Astrocyte of the cerebellum (primary cell): Measurements from ENCODE around the gene SFSWAP.

Experiments
- DNase-seq: peaks from one replicate; pipeline ENCODE4 v3.0.0-alpha.2; 2011; ENCODE audit warnings: low read depth
- H3K4me3 ChIP-seq: 2 replicates; pipeline ENCODE4 v1.5.1; 2011; ENCODE audit warnings: mild to moderate bottlenecking, low read depth, low read length, moderate library complexity
- CTCF ChIP-seq: IDR thresholded peaks from 2 replicates; pipeline ENCODE4 v1.5.1; 2012; ENCODE audit warnings: low read length, low read depth, moderate library complexity, mild to moderate bottlenecking; ENCODE audit errors: missing control alignments
- in situ Hi-C: cut with HindIII; loops from 2 replicates; pipeline ENCODE4 v1.10.0; 2017; ENCODE audit warnings: low sequenced_read_pairs

The SFSWAP gene

GRCh38 chr12:131723532-131723931, 12.6 kb downstream of the SFSWAP start:
- DNase-seq = no peak
- in situ Hi-C loops = no loop called here
- H3K4me3 ChIP-seq = no peak overlapping the region
- TF ChIP-seq CTCF = no peak

- H3K4me3 ChIP-seq = no peak overlapping the region
- no peak for DNase-seq
- in situ Hi-C loops = no loop called here
- no peak for TF ChIP-seq CTCF
Measured at GRCh38 chr12:131724534-131724933, 13.6 kb downstream of the SFSWAP start.

- DNase-seq = no peak
- no peak overlapping the region for H3K4me3 ChIP-seq
- no peak for TF ChIP-seq CTCF
- in situ Hi-C loops = no loop called here
Measured at GRCh38 chr12:131725503-131725902, 14.6 kb downstream of the SFSWAP start.

GRCh38 chr12:131728720-131729119, 17.8 kb downstream of the SFSWAP start:
- in situ Hi-C loops = no loop called here
- H3K4me3 ChIP-seq = no peak overlapping the region
- TF ChIP-seq CTCF = no peak
- DNase-seq = no peak

GRCh38 chr12:131729254-131729955, 18.5 kb downstream of the SFSWAP start:
- no peak for DNase-seq
- no peak overlapping the region for H3K4me3 ChIP-seq
- in situ Hi-C loops = no loop called here
- no peak for TF ChIP-seq CTCF

- no peak overlapping the region for H3K4me3 ChIP-seq
- in situ Hi-C loops = no loop called here
- no peak for TF ChIP-seq CTCF
- DNase-seq = no peak
Measured at GRCh38 chr12:131732996-131733615, 22.2 kb downstream of the SFSWAP start.
